PC-9 (cell line): ENCODE results near the gene CGB5.

Source experiments
- CTCF ChIP-seq: fragments of 200-600 bp; sonication (generic); conservative IDR thresholded peaks from 2 replicates; pipeline ENCODE4 v1.6.1; 2017; ENCODE audit warnings: mixed run types, antibody characterized with exemption, mild to moderate bottlenecking, moderate library complexity
- EZH2 ChIP-seq: fragments of 200-600 bp; sonication (generic); IDR thresholded peaks from 2 replicates; pipeline ENCODE4 v1.8.0; 2017; ENCODE audit warnings: antibody characterized with exemption, low read depth

GRCh38 chr19:49080392-49080791, 36.7 kb downstream of the CGB5 start:
- TF ChIP-seq CTCF (no peak), EZH2 (no peak)
